ENCODE results near the gene PLEKHA4. TPM values are rescaled to one million over a fixed set of nuclear protein-coding genes. Genes with fewer than 3 reads are reported as not detected.

PLEKHA4 gene
- total RNA-seq = 33.5 and 35.4 TPM in 2 replicates

GRCh38 chr19:48868114-48868886, at the start of gene PLEKHA4:
Gene PLEKHA4 (minus strand): TSS chr19:48868617. CDS start chr19:48867620, 997 bp downstream.

GRCh38 chr19:48899781-48900476, 31.5 kb upstream of the PLEKHA4 start, which contains the start of gene NUCB1:
Gene NUCB1 (plus strand): TSS chr19:48900312. CDS start chr19:48900797, 485 bp downstream.

GRCh38 chr19:48872182-48872883, 3.9 kb upstream of the PLEKHA4 start, which contains the start of gene PPP1R15A:
Gene PPP1R15A (plus strand): TSS chr19:48872421. CDS start chr19:48873234, 813 bp downstream.

GRCh38 chr19:48836089-48837017, 32.1 kb downstream of the PLEKHA4 start, which contains the start of gene HSD17B14:
Gene HSD17B14 (minus strand): TSS chr19:48836491. CDS start chr19:48836411, 80 bp downstream.

Other genes starting within 250 kb of the PLEKHA4 start
- gene RPL18, start 249.4 kb downstream of the PLEKHA4 start, total RNA-seq = 1,963 and 2,036 TPM in 2 replicates
- gene SPHK2, start 249.1 kb downstream of the PLEKHA4 start, total RNA-seq = 13.4 and 18.0 TPM in 2 replicates
- gene DBP, start 231.2 kb downstream of the PLEKHA4 start, total RNA-seq = 11.6 and 14.1 TPM in 2 replicates
- gene CA11, start 222.4 kb downstream of the PLEKHA4 start, total RNA-seq = 1.6 and 2.8 TPM in 2 replicates
- gene NTN5, start 195.6 kb downstream of the PLEKHA4 start, total RNA-seq = under 0.01 and 0.33 TPM in 2 replicates
- not detected in 2 replicates for gene FUT2, start 172.6 kb downstream of the PLEKHA4 start, total RNA-seq
- gene MAMSTR, start 148.9 kb downstream of the PLEKHA4 start, total RNA-seq = 1.9 and 3.8 TPM in 2 replicates
- gene RASIP1, start 128.0 kb downstream of the PLEKHA4 start, total RNA-seq = 1.0 and 2.8 TPM in 2 replicates
- not detected in 2 replicates for gene IZUMO1, start 121.7 kb downstream of the PLEKHA4 start, total RNA-seq
- gene FUT1, start 116.0 kb downstream of the PLEKHA4 start, total RNA-seq = under 0.01 TPM in 2 replicates
- not detected in 2 replicates for gene FGF21, start 113.1 kb downstream of the PLEKHA4 start, total RNA-seq
- gene BCAT2, start 57.6 kb downstream of the PLEKHA4 start, total RNA-seq = 46.4 and 51.6 TPM in 2 replicates
- 6.0 TPM in 2 replicates for gene HSD17B14, start 32.1 kb downstream of the PLEKHA4 start, total RNA-seq
- gene PPP1R15A, start 3.8 kb upstream of the PLEKHA4 start, total RNA-seq = 70.0 and 111 TPM in 2 replicates
- gene TULP2, start 30.1 kb upstream of the PLEKHA4 start, total RNA-seq = 0.44 and 1.7 TPM in 2 replicates
- 185 and 330 TPM in 2 replicates for gene NUCB1, start 31.7 kb upstream of the PLEKHA4 start, total RNA-seq
- gene DHDH, start 65.1 kb upstream of the PLEKHA4 start, total RNA-seq = not detected in 2 replicates
- gene BAX, start 86.3 kb upstream of the PLEKHA4 start, total RNA-seq = 84.1 and 144 TPM in 2 replicates
- gene FTL, start 96.7 kb upstream of the PLEKHA4 start, total RNA-seq = 3,972 and 15,717 TPM in 2 replicates
- 41.5 and 53.4 TPM in 2 replicates for gene GYS1, start 124.7 kb upstream of the PLEKHA4 start, total RNA-seq
- 175 and 353 TPM in 2 replicates for gene RUVBL2, start 125.3 kb upstream of the PLEKHA4 start, total RNA-seq
- not detected in 2 replicates for gene LHB, start 148.5 kb upstream of the PLEKHA4 start, total RNA-seq
- not detected in 2 replicates for gene CGB3, start 155.7 kb upstream of the PLEKHA4 start, total RNA-seq
- not detected in 2 replicates for gene CGB2, start 163.3 kb upstream of the PLEKHA4 start, total RNA-seq
- not detected in 2 replicates for gene CGB1, start 168.3 kb upstream of the PLEKHA4 start, total RNA-seq
- gene CGB5, start 175.2 kb upstream of the PLEKHA4 start, total RNA-seq = not detected in 2 replicates
- gene CGB8, start 180.5 kb upstream of the PLEKHA4 start, total RNA-seq = not detected in 2 replicates
- not detected in 2 replicates for gene CGB7, start 189.1 kb upstream of the PLEKHA4 start, total RNA-seq
- gene NTF4, start 196.2 kb upstream of the PLEKHA4 start, total RNA-seq = not detected in 2 replicates
- gene KCNA7, start 204.1 kb upstream of the PLEKHA4 start, total RNA-seq = not detected in 2 replicates
- 116 and 242 TPM in 2 replicates for gene SNRNP70, start 216.8 kb upstream of the PLEKHA4 start, total RNA-seq
- 6.3 and 7.4 TPM in 2 replicates for gene LIN7B, start 245.8 kb upstream of the PLEKHA4 start, total RNA-seq

Data from smooth muscle cell of trachea (primary cell).